DOHH2 (cell line): ENCODE data around the gene SVOPL.
"Not testable (repeated sequence)": the region's sequence is repeated elsewhere in the genome, so short reads cannot be mapped to it uniquely, and the experiment has no call there.

Source experiments
- H3F3A ChIP-seq: fragments of 200-600 bp; sonication (generic), shearing (Covaris generic); 2 replicates; pipeline ENCODE4 v1.6.0; 2016; ENCODE audit warnings: antibody characterized with exemption, mild to moderate bottlenecking; ENCODE audit not compliant: control insufficient read depth, insufficient read depth
- H3K27ac ChIP-seq: fragments of 200-600 bp; sonication (generic); 2 replicates; pipeline ENCODE4 v1.5.1; 2014; ENCODE audit warnings: low read depth, mild to moderate bottlenecking, low read length, moderate library complexity
- H3K27me3 ChIP-seq: fragments of 200-600 bp; sonication (generic); 2 replicates; pipeline ENCODE4 v1.6.1; 2014; ENCODE audit warnings: mild to moderate bottlenecking, low read length, mixed read lengths; ENCODE audit not compliant: control insufficient read depth
- H3K36me3 ChIP-seq: fragments of 200-600 bp; sonication (generic); 2 replicates; pipeline ENCODE4 v1.6.1; 2014; ENCODE audit warnings: mild to moderate bottlenecking, low read length, moderate library complexity, mixed read lengths; ENCODE audit not compliant: control insufficient read depth
- H3K4me1 ChIP-seq: fragments of 200-600 bp; sonication (generic); 2 replicates; pipeline ENCODE4 v1.6.1; 2014; ENCODE audit warnings: mild to moderate bottlenecking, low read length, mixed read lengths; ENCODE audit not compliant: control insufficient read depth
- H3K4me2 ChIP-seq: fragments of 200-600 bp; sonication (generic); 2 replicates; pipeline ENCODE4 v1.6.0; 2014; ENCODE audit warnings: mild to moderate bottlenecking, low read length, moderate library complexity
- H3K4me3 ChIP-seq: fragments of 200-600 bp; sonication (generic); 2 replicates; pipeline ENCODE4 v1.5.1; 2014; ENCODE audit warnings: mild to moderate bottlenecking, low read length, mixed read lengths
- H3K79me2 ChIP-seq: fragments of 200-600 bp; sonication (generic); 2 replicates; pipeline ENCODE4 v1.6.1; 2014; ENCODE audit warnings: mild to moderate bottlenecking, low read length, mixed read lengths; ENCODE audit not compliant: control insufficient read depth
- H3K9me2 ChIP-seq: fragments of 200-600 bp; sonication (generic); replicated peaks from 2 replicates; pipeline ENCODE4 v1.6.1; 2014; ENCODE audit warnings: mild to moderate bottlenecking, low read length, mixed read lengths; ENCODE audit not compliant: control insufficient read depth
- H3K9me3 ChIP-seq: fragments of 200-600 bp; sonication (generic); 2 replicates; pipeline ENCODE4 v1.6.1; 2014; ENCODE audit warnings: antibody characterized with exemption, low read length, mixed read lengths; ENCODE audit not compliant: control insufficient read depth, insufficient read depth
- H4K20me1 ChIP-seq: fragments of 200-600 bp; sonication (generic); 2 replicates; pipeline ENCODE4 v1.6.0; 2014; ENCODE audit warnings: low read depth, mild to moderate bottlenecking, antibody characterized with exemption, low read length, moderate library complexity; ENCODE audit not compliant: control insufficient read depth, insufficient read depth
- CTCF ChIP-seq: fragments of 200-600 bp; sonication (generic); IDR thresholded peaks from one replicate; pipeline ENCODE4 v1.5.1; 2014; ENCODE audit warnings: antibody characterized with exemption, mild to moderate bottlenecking, low read depth, low read length; ENCODE audit not compliant: poor library complexity, severe bottlenecking
- EZH2phosphoT487 ChIP-seq: fragments of 200-600 bp; sonication (generic); IDR thresholded peaks from 2 replicates; pipeline ENCODE4 v1.6.1; 2017; ENCODE audit warnings: borderline replicate concordance, mild to moderate bottlenecking, antibody characterized with exemption, low read length, moderate library complexity, mixed read lengths

The SVOPL gene

DNA sequence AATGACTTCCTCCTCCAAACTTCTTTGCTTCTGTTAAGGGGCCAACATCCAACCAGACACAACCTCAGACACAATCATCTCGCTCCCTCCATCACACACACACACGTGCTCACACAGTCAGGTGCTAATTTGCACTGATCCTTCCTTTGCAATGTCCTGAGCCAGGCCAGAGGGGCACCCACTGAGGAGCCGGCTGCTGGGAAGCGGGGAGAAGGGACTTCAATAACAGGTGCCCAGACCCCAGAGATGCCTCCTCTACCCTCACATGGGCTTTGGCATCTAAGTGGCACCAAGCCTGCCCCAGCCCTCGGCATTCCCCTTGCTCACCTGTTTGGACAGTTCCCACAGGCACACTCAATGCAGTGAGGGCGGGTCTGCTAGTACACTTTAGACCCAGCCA lies 34.2 kb upstream of the SVOPL start:
- Histone ChIP-seq H3K4me2 (no peak overlapping the region), H3F3A (no peaks in the 10 kb centered on the region), H3K36me3 (no peaks in the 10 kb centered on the region), H3K27ac (no peak overlapping the region), H3K9me3 (no peaks in the 10 kb centered on the region), H3K79me2 (no peaks in the 10 kb centered on the region), H3K27me3 (no peaks in the 10 kb centered on the region), H3K4me1 (no peaks in the 10 kb centered on the region), H4K20me1 (no peaks in the 10 kb centered on the region), H3K4me3 (no peak overlapping the region), H3K9me2 (no peaks in the 10 kb centered on the region)
- TF ChIP-seq CTCF (no peak), EZH2phosphoT487 (no peak)

DNA sequence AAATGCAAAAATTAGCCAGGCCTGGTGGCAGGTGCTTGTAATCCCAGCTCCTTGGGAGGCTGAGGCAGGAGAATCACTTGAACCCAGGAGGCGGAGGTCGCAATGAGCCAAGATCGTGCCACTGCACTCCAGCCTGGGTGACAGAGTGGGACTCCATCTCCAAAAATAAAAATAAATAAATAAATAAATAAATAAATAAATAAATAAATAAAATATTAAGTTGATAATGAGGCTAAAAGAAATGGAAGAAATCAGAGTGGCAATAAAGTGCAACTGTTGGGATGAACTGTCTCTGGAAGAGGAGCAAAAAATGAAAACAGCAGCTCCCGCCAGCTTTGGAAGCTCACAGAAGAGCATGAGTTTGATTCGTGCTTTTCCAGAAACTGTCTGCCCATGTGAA lies 30.6 kb upstream of the SVOPL start:
- not testable (repeated sequence) for H3K27ac ChIP-seq, H3K9me2 ChIP-seq, H3K36me3 ChIP-seq, H3K9me3 ChIP-seq, H3F3A ChIP-seq, H3K79me2 ChIP-seq, H4K20me1 ChIP-seq, H3K27me3 ChIP-seq, H3K4me3 ChIP-seq, H3K4me1 ChIP-seq, H3K4me2 ChIP-seq

DNA sequence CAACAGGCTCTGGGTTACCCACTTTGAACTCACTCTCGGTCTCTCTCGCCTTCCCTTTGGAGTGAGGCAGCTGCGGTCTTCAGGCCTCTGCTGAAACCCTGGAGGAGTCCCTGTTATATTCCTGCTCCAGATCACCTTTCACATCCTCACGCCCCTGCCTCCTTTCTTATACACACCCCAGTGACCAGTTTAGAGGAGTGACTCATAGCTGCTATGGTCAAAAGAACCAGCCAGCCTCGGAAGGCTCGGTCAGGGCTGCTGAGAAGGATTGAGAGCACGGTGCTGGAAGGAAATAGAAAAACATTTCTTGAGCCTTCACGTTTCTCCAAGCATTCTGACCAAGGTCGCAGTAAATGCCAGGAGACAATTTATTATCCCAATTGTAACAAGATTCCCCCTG lies 28.3 kb upstream of the SVOPL start:
- Histone ChIP-seq H3K27me3 (no peaks in the 10 kb centered on the region), H3K4me3 (no peak overlapping the region), H4K20me1 (no peaks in the 10 kb centered on the region), H3K9me3 (no peaks in the 10 kb centered on the region), H3K27ac (no peak overlapping the region), H3K36me3 (no peaks in the 10 kb centered on the region), H3K4me2 (no peak overlapping the region), H3K4me1 (no peaks in the 10 kb centered on the region), H3K79me2 (no peaks in the 10 kb centered on the region), H3F3A (no peaks in the 10 kb centered on the region), H3K9me2 (no peaks in the 10 kb centered on the region)
- no peak for TF ChIP-seq EZH2phosphoT487
- no peak for TF ChIP-seq CTCF

- no peaks in the 10 kb centered on the region for H3K9me3 ChIP-seq
- no peak overlapping the region for H3K4me3 ChIP-seq
- no peaks in the 10 kb centered on the region for H3K36me3 ChIP-seq
- no peak overlapping the region for H3K4me2 ChIP-seq
- no peaks in the 10 kb centered on the region for H3F3A ChIP-seq
- no peaks in the 10 kb centered on the region for H4K20me1 ChIP-seq
- no peaks in the 10 kb centered on the region for H3K4me1 ChIP-seq
- TF ChIP-seq EZH2phosphoT487: no peak
- TF ChIP-seq CTCF: no peak
- no peaks in the 10 kb centered on the region for H3K9me2 ChIP-seq
- H3K79me2 ChIP-seq: no peaks in the 10 kb centered on the region
- H3K27ac ChIP-seq: no peak overlapping the region
- no peaks in the 10 kb centered on the region for H3K27me3 ChIP-seq
These were observed 26.4 kb upstream of the SVOPL start for GRCh38 chr7:138727336-138728099.
